Adrenal gland (tissue), 5 donors: ENCODE data around the gene PHLDA3.

Experiments used
- CTCF ChIP-seq, 6 experiments: fragments of 450-650 bp in 4 of 6; fragments of 200-600 bp in 2 of 6; sonication (generic) in 1 of 6; IDR thresholded peaks; 1 replicate in 5 of 6; 2 replicates in 1 of 6; pipeline versions ENCODE4 v1.5.1 to v1.8.0; 2016 to 2021; ENCODE audit warnings: antibody characterized with exemption in 6 of 6, mild to moderate bottlenecking in 2 of 6, moderate library complexity in 1 of 6
- POLR2A ChIP-seq, 2 donors: fragments of 450-650 bp; IDR thresholded peaks; one replicate each; pipeline ENCODE4 v1.6.1; 2017; ENCODE audit warnings: antibody characterized with exemption in 2 of 2, mild to moderate bottlenecking in 2 of 2, moderate library complexity in 1 of 2
- donor health status: DM: no; HTN: no; CAD: no.

GRCh38 chr1:201426479-201427310, 42.3 kb downstream of the PHLDA3 start:
- no peak for TF ChIP-seq POLR2A (IDR thresholded peaks at IDR 0.05)
- no peak for TF ChIP-seq CTCF (IDR thresholded peaks at IDR 0.05)
